H7 (cell line): ENCODE measurements around the gene HYDIN. TPM values are rescaled to one million over a fixed set of nuclear protein-coding genes. Genes with fewer than 3 reads are reported as not detected.

Experiments
- DNase-seq: peaks from one replicate; pipeline ENCODE4 v3.0.0; 2012
- H3K27me3 ChIP-seq: 2 replicates; pipeline ENCODE4 v1.6.0; 2011; ENCODE audit warnings: mild to moderate bottlenecking, low read length; ENCODE audit not compliant: control insufficient read depth, insufficient read depth
- H3K36me3 ChIP-seq: replicated peaks from 2 replicates; pipeline ENCODE4 v1.5.1; 2011; ENCODE audit warnings: low read length; ENCODE audit not compliant: control insufficient read depth, insufficient read depth
- H3K4me3 ChIP-seq: 2 replicates; pipeline ENCODE4 v1.5.1; 2011; ENCODE audit warnings: low read depth, mild to moderate bottlenecking, control low read depth, low read length, moderate library complexity; ENCODE audit not compliant: insufficient read depth
- total RNA-seq: library from RNA; depleted of rRNA; stranded (reverse); fragments of >200 nt; shearing (Covaris generic); gene quantifications from 2 replicates; pipeline ENCODE4 v1.2.3, GENCODE V29; 2014; rRNA removed

HYDIN gene
- total RNA-seq, result 0.63 and 0.69 TPM in 2 replicates

GRCh38 chr16:71230122-71230845 lies at the start of gene HYDIN:
HYDIN (minus strand) TSS chr16:71230722; CDS start chr16:71186895, 43,827 bp downstream.
- no peaks in the 10 kb centered on the region for H3K36me3 ChIP-seq
- peak within 1 kb of the TSS; percentile 67 for H3K4me3 ChIP-seq
- H3K27me3 ChIP-seq, result no peaks in the 10 kb centered on the region
- peak; percentile 92 for DNase-seq

DNA sequence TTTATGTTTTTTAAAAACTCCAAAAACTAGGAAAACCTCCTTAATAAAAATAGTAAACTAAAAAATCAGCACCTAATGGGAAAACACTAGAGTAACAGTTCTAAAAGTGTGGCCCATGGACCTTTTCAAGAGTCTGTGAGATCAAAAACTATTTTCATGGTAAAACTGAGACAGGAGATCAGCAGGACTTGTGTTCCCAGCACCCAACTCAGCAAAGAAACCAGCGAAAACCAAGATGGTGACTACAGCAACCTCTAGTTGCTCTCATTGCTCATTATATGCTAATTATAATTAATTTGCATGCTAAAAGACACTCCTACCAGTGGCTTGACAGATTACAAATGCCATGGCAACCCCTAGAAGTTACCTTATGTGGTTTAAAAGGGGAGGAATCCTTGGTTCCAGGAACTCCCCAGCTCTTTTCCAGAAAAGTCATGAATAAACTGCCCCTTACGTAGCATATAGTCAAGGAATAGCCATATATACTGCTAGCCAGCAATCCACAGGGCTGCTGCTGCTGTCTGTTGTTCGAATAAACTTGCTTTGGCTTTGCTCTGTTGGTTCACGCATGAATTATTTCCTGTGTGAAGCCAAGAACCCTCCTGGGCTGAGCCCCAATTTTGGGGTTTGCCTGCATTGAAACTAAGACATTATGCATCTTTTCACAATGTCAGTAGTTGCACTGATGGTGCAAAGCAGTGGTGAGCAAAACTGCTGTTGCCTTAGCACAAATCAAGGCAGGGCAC lies 46.2 kb upstream of the HYDIN start:
- Histone ChIP-seq H3K27me3 (no peaks in the 10 kb centered on the region), H3K36me3 (no peaks in the 10 kb centered on the region), H3K4me3 (no peak overlapping the region)
- no peak for DNase-seq

GRCh38 chr16:71273384-71273783 lies 42.9 kb upstream of the HYDIN start:
- DNase-seq, result no peak
- H3K4me3 ChIP-seq, result no peak overlapping the region
- no peaks in the 10 kb centered on the region for H3K27me3 ChIP-seq
- no peaks in the 10 kb centered on the region for H3K36me3 ChIP-seq

- DNase-seq, result no peak
- Histone ChIP-seq H3K27me3 (no peaks in the 10 kb centered on the region), H3K4me3 (no peak overlapping the region), H3K36me3 (no peaks in the 10 kb centered on the region)
Observed at GRCh38 chr16:71264299-71264698, 33.8 kb upstream of the HYDIN start.

GRCh38 chr16:71263582-71263981 lies 33.1 kb upstream of the HYDIN start:
- no peak overlapping the region for H3K4me3 ChIP-seq
- no peaks in the 10 kb centered on the region for H3K36me3 ChIP-seq
- H3K27me3 ChIP-seq, result no peaks in the 10 kb centered on the region
- no peak for DNase-seq

DNA sequence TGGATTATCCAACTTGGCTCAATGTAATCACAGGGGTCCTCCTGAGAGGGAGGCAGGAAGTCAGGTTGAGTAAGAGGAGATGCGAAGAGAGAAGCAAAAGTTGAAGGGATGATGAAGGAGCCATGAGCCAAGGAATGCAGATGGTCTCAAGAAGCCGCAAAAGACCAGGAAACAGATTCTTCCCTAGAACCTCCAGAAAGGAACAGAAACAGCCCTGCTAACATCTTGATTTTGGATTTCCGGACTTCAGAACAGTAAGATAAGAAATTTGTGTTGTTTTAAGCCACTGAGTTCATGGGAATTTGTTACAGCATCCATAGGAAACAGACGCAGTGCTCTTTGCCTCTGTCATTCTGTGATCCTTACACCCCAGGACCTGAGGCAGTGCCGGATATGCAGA lies 31.9 kb upstream of the HYDIN start:
- no peak for DNase-seq
- Histone ChIP-seq H3K36me3 (no peaks in the 10 kb centered on the region), H3K27me3 (no peaks in the 10 kb centered on the region), H3K4me3 (no peak overlapping the region)

DNA sequence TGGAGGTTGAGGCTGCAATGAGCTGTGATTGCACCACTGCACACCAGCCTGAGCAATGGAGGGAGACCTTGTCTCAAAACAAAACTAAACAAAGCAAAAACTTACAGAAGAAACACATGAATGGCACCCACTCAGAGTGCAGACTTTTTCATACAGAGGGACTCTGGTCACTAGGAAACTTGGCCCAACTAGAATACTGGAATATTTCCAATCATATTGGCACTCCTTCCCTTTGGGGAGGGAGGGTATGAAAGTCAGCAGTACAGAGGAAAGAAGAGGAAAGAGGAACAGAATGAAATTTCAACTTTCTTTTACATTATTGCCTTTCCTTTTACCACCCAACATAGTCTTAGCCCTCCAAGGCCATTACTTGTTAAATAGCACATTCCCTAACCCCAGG lies 30.5 kb upstream of the HYDIN start:
- H3K27me3 ChIP-seq, result no peaks in the 10 kb centered on the region
- no peaks in the 10 kb centered on the region for H3K36me3 ChIP-seq
- no peak overlapping the region for H3K4me3 ChIP-seq
- no peak for DNase-seq

GRCh38 chr16:71259086-71259485 lies 28.6 kb upstream of the HYDIN start:
- Histone ChIP-seq H3K4me3 (no peak overlapping the region), H3K36me3 (no peaks in the 10 kb centered on the region), H3K27me3 (no peaks in the 10 kb centered on the region)
- DNase-seq, result no peak

GRCh38 chr16:71258372-71258771 lies 27.9 kb upstream of the HYDIN start:
- DNase-seq, result no peak
- H3K36me3 ChIP-seq, result no peaks in the 10 kb centered on the region
- H3K4me3 ChIP-seq, result no peak overlapping the region
- H3K27me3 ChIP-seq, result no peaks in the 10 kb centered on the region

DNA sequence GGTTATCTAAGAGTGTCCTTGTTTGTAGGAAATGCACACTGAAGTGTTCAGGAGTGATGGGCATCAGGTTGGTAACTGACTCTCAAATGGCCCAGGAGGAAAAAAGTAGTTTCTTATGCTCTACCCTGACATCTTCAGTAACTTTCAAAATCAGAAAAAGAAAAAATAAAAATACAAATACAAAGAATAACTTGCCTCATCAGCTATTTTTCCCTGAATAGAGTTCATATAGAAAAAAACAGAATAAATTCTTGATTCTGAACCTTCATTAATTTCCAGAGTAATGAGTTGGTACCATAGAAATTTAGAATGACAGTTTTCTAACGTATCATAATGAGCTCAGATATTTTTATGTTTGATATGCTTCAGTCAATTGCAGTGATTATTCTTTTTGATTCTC lies 27.2 kb upstream of the HYDIN start:
- Histone ChIP-seq H3K36me3 (no peaks in the 10 kb centered on the region), H3K27me3 (no peaks in the 10 kb centered on the region), H3K4me3 (no peak overlapping the region)
- DNase-seq, result no peak

- H3K27me3 ChIP-seq, result no peaks in the 10 kb centered on the region
- no peaks in the 10 kb centered on the region for H3K36me3 ChIP-seq
- DNase-seq, result no peak
- no peak overlapping the region for H3K4me3 ChIP-seq
Observed at GRCh38 chr16:71255721-71256120, 25.2 kb upstream of the HYDIN start.

DNA sequence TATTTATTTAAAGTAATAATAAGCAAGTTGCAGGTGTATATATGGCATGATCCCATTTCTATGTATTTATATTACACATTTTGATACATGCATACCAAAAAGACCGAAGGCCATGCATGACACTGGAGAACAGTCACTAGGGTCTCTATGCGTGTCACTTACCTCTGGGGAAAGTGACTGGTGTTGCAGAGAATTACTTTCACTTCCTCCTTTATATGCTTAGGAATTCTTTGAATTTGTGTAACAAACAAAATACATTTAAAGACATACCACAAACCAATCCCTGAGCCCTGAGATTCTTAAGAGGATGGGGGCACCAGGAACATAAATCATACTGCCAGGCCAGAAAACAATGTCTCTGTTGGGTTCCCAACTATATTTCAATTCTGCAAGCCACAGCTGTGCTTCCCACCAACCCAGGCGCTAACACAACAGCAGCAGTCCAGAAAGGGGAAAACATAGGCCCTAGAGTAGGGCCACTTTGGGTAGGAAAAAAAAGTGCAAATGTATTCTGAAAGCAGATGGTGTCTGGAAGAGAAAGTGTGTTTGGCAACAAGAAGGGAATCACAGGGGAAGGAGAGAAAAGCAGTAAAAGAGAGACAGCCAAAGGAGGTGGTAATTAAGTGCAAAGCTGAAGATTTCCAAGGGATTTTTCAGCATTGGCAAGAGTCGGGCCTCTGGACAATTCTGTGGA lies 24.5 kb upstream of the HYDIN start:
- no peaks in the 10 kb centered on the region for H3K27me3 ChIP-seq
- DNase-seq, result no peak

GRCh38 chr16:71250461-71251235 lies 20.1 kb upstream of the HYDIN start:
- Histone ChIP-seq H3K27me3 (no peaks in the 10 kb centered on the region), H3K4me3 (no peak overlapping the region), H3K36me3 (no peaks in the 10 kb centered on the region)
- no peak for DNase-seq

More for the DNA sequence above, 24.5 kb upstream of the HYDIN start:
- no peaks in the 10 kb centered on the region for H3K36me3 ChIP-seq
- H3K4me3 ChIP-seq, result no peak overlapping the region

GRCh38 chr16:71249399-71249798 lies 18.9 kb upstream of the HYDIN start:
- H3K4me3 ChIP-seq, result no peak overlapping the region
- DNase-seq, result peak; percentile 43
- no peaks in the 10 kb centered on the region for H3K27me3 ChIP-seq
- H3K36me3 ChIP-seq, result no peaks in the 10 kb centered on the region
